T-cell (primary cell): ENCODE data around the gene ANO3. TPM values are rescaled to one million over a fixed set of nuclear protein-coding genes. Genes with fewer than 3 reads are reported as not detected.
"Not testable (repeated sequence)": the region's sequence is repeated elsewhere in the genome, so short reads cannot be mapped to it uniquely, and the experiment has no call there.

Experiments
- ATAC-seq, 4 experiments: fragments of 200-7000 bp in 3 of 4; fragments of 150-1000 bp in 1 of 4; cut with Tn5 transposase; replicated peaks in 1 of 4; 1 replicate in 3 of 4; 2 replicates in 1 of 4; pipeline ENCODE4 v1.10.0; 2021; ENCODE audit warnings: moderate library complexity in 3 of 4, mild to moderate bottlenecking in 2 of 4, moderate number of reproducible peaks in 1 of 4
- CTCF ChIA-PET, 2 donors: fragments of 300-600 bp; sonication (Branson Sonifier 250); formaldehyde crosslinking; loops; one replicate each; lab custom pipeline; 2022; ENCODE audit warnings: antibody characterized with exemption in 2 of 2; lab: Charles Lee
- POLR2A ChIA-PET, 2 donors: fragments of 300-600 bp; sonication (Branson Sonifier 250); formaldehyde crosslinking; loops; one replicate each; lab custom pipeline; 2022; ENCODE audit warnings: antibody characterized with exemption in 2 of 2; lab: Charles Lee
- DNase-seq, 35 experiments: peaks; one replicate each; pipeline versions ENCODE4 v3.0.0 to v3.0.0-alpha.2; 2013 to 2023
- H3K27ac ChIP-seq: one replicate; pipeline ENCODE4 v1.5.1; 2013; ENCODE audit warnings: low read length
- H3K27me3 ChIP-seq, 2 experiments: replicated peaks in 1 of 2; 1 replicate in 1 of 2; 2 replicates in 1 of 2; pipeline versions ENCODE4 v1.6.1 to v1.7.0; 2013; ENCODE audit warnings: low read length in 1 of 2, mixed read lengths in 1 of 2; ENCODE audit not compliant: control insufficient read depth in 2 of 2, insufficient read depth in 2 of 2; ENCODE audit errors: extremely low read depth in 1 of 2
- H3K36me3 ChIP-seq, 2 donors: 1 replicate in 1 of 2; 2 replicates in 1 of 2; pipeline versions ENCODE4 v1.6.1 to v1.7.0; 2013; ENCODE audit warnings: low read length in 1 of 2; ENCODE audit not compliant: control insufficient read depth in 2 of 2, insufficient read depth in 1 of 2; ENCODE audit errors: extremely low read depth in 1 of 2
- H3K4me1 ChIP-seq, 2 experiments: 1 replicate in 1 of 2; 2 replicates in 1 of 2; pipeline versions ENCODE4 v1.6.1 to v1.7.0; 2013; ENCODE audit warnings: low read length in 2 of 2, mixed read lengths in 1 of 2; ENCODE audit not compliant: insufficient read depth in 2 of 2, control insufficient read depth in 1 of 2; ENCODE audit errors: extremely low read depth in 1 of 2
- H3K4me3 ChIP-seq, 2 donors: 1 replicate in 1 of 2; 2 replicates in 1 of 2; pipeline versions ENCODE4 v1.5.1 to v1.7.0; 2013; ENCODE audit warnings: mild to moderate bottlenecking in 2 of 2, low read length in 1 of 2, moderate library complexity in 1 of 2; ENCODE audit not compliant: control insufficient read depth in 1 of 2; ENCODE audit errors: extremely low read depth in 1 of 2
- H3K9me3 ChIP-seq: 2 replicates; pipeline ENCODE4 v1.7.0; 2013
- H3K27ac Mint-ChIP-seq, 2 donors: one replicate each; pipeline ENCODE4 v1.8.0; 2020 to 2021; ENCODE audit warnings: mild to moderate bottlenecking in 2 of 2, mixed read lengths in 2 of 2
- H3K27me3 Mint-ChIP-seq, 2 donors: one replicate each; pipeline ENCODE4 v1.8.0; 2021 to 2022; ENCODE audit warnings: mixed read lengths in 2 of 2
- H3K36me3 Mint-ChIP-seq: one replicate; pipeline ENCODE4 v1.8.0; 2021; ENCODE audit warnings: mixed read lengths
- H3K4me1 Mint-ChIP-seq, 3 donors: one replicate each; pipeline ENCODE4 v1.8.0; 2020 to 2022; ENCODE audit warnings: mixed read lengths in 3 of 3, mild to moderate bottlenecking in 1 of 3
- H3K4me3 Mint-ChIP-seq, 3 donors: one replicate each; pipeline ENCODE4 v1.8.0; 2020 to 2022; ENCODE audit warnings: mild to moderate bottlenecking in 3 of 3, mixed read lengths in 3 of 3, moderate library complexity in 3 of 3
- H3K9me3 Mint-ChIP-seq, 3 donors: one replicate each; pipeline ENCODE4 v1.8.0; 2020 to 2022; ENCODE audit warnings: mixed read lengths in 3 of 3
- WGBS: methylation state at CpG from one replicate; pipeline ENCODE4 v1.1.5; 2013; ENCODE audit warnings: missing lambda C conversion rate; ENCODE audit not compliant: insufficient coverage; 5-methylcytosine and 5-hydroxymethylcytosine counted together
- total RNA-seq, 35 experiments: library from RNA in 6 of 35; stranded (reverse) in 6 of 35; fragments of 120-200 nt in 1 of 35; gene quantifications; one replicate each; pipeline versions ENCODE4 v1.2.1 to v1.2.4 and lab custom pipeline; 2013 to 2026

Gene ANO3
- total RNA-seq, 5 donors from 2014 or later (not counting 1 experiment from before 2014, with no cell fraction given) = not detected

DNA sequence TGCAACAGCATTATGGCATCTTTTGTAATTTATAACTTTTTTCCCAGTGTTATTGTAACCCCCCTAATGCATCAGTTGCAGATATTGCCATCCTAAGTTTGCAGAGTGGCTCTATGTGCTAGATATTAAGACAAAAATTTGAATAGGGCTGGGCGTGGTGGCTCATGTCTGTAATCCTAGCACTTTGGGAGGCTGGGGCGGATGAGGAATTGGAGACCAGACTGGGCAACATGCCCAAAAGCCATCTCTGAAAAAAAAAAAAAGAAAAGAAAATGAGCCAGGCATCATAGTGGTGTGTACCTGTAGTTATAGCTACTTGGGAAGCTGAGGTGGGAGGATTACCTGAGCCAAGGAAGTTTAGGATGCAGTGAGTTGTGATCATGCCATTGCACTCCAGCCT, 290.3 kb downstream of the ANO3 start:
- Histone ChIP-seq H3K4me1 (no peaks in the 10 kb centered on the region), H3K9me3 (no peaks in the 10 kb centered on the region), H3K4me3 (no peak overlapping the region), H3K27me3 (no peaks in the 10 kb centered on the region), H3K27ac (no peak overlapping the region), H3K36me3 (no peaks in the 10 kb centered on the region)
- Mint-ChIP-seq H3K36me3 (no peaks in the 10 kb centered on the region), H3K27me3 (no peaks in the 10 kb centered on the region), H3K4me3 (no peak overlapping the region), H3K27ac (no peak overlapping the region), H3K4me1 (no peaks in the 10 kb centered on the region), H3K9me3 (peaks cover under 1 to 5% (median 4%) of the 10 kb centered on the region in 3 donors)
- ChIA-PET POLR2A (interaction anchor here in 1 of 2 donors (0.6 kb wide), 1 partner anchor 21 kb away, joined by 3 read pairs; no protein-coding TSS in a partner anchor), CTCF (no interaction called here)
- ATAC-seq = no peak
- 64% methylated on average over 2 of the region's 2 CpGs for WGBS
- DNase-seq = no peak

DNA sequence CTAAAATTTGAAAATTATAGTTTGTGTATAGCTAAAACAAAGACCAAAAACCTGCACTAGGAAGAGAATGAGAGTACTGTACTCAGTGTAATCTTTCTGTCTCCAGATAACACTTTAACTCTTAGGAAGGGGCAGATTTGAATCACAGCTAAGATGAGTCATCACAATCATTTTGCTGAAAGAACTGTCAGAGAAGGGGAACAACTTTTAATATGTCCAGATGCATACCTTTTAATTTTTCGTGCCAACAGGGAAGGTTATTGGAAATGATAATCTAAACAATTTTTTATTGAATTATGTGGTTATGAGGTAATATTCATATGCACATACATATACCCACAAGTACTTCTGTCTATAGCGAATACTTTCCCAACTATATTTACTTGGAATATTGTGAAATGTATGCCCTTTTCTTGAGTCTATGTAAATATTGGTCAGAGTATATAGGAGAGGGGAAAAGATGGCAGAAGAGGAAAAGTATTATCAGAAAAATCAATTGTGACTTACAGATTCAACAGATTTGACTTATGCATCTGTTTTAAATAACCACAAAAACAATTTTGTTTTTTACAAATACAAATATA, 291.2 kb downstream of the ANO3 start:
- H3K9me3 ChIP-seq = no peaks in the 10 kb centered on the region
- H3K4me1 ChIP-seq = no peaks in the 10 kb centered on the region
- H3K4me3 Mint-ChIP-seq = no peak overlapping the region
- H3K4me3 ChIP-seq = no peak overlapping the region
- H3K27ac Mint-ChIP-seq = no peak overlapping the region
- H3K36me3 ChIP-seq = no peaks in the 10 kb centered on the region
- no peaks in the 10 kb centered on the region for H3K36me3 Mint-ChIP-seq
- H3K27me3 ChIP-seq = no peaks in the 10 kb centered on the region
- peaks cover 0 to 5% (median 4%) of the 10 kb centered on the region in 3 donors for H3K9me3 Mint-ChIP-seq
- WGBS = no CpG with 5 or more reads among the region's 2 CpGs
- no peak overlapping the region for H3K27ac ChIP-seq
- no peak for DNase-seq
- ATAC-seq = no peak
- H3K27me3 Mint-ChIP-seq = no peaks in the 10 kb centered on the region
- ChIA-PET POLR2A (no interaction called here), CTCF (no interaction called here)
- H3K4me1 Mint-ChIP-seq = no peaks in the 10 kb centered on the region

DNA sequence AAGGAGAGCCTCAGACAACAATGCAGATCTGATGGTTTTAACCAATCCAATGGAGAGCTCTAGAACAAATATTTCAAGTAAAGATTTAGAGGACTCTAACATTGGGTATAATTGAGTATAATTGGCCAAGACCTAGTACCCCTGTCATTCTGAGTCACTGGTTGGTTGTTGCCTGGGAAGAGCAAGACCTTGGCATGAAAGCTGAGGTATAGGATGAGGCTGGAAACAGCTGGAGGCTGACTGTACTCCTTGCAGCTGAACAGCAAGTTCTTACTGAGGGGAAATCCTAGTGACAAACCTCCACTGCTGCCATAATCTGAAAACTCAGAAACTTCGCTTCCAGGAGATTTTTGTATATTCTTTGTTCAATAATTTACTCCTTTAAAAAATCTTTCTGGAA, 294.4 kb downstream of the ANO3 start:
- CTCF ChIA-PET = no interaction called here
- Histone ChIP-seq H3K4me3 (no peak overlapping the region), H3K9me3 (no peaks in the 10 kb centered on the region), H3K27ac (no peak overlapping the region), H3K27me3 (no peaks in the 10 kb centered on the region), H3K36me3 (no peaks in the 10 kb centered on the region), H3K4me1 (no peaks in the 10 kb centered on the region)
- H3K27me3 Mint-ChIP-seq = no peaks in the 10 kb centered on the region
- DNase-seq (no peak), ATAC-seq (no peak)
- WGBS = no CpG with 5 or more reads among the region's 1 CpG
- H3K36me3 Mint-ChIP-seq = no peaks in the 10 kb centered on the region
- POLR2A ChIA-PET = no interaction called here
- peaks cover 4 to 7% (median 6%) of the 10 kb centered on the region in 3 donors for H3K9me3 Mint-ChIP-seq
- no peaks in the 10 kb centered on the region for H3K4me1 Mint-ChIP-seq
- H3K27ac Mint-ChIP-seq = no peak overlapping the region
- no peak overlapping the region for H3K4me3 Mint-ChIP-seq

DNA sequence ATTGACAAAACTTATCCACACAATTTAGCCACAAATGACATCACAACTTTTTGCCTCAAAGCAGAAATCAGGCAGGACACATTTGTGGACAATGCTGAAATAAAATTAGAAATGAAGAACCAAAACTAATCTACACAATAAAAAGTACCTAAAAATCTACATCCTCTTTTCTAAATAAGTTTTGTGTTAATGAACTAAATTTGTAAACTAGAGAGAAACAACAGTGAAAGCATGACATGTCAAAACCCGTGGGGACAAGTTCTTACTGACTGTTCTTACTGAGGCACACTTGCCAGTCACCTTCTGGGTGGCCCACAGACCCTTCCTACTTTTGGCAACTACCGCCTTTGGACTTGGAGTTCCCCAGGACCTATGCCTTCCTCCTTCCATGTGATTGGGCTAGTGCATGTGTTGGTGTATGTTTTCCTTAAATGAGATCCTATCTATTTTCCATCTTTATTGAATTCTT, 300.8 kb downstream of the ANO3 start:
- Histone ChIP-seq H3K36me3 (no peaks in the 10 kb centered on the region), H3K9me3 (no peaks in the 10 kb centered on the region), H3K27ac (no peak overlapping the region), H3K4me1 (no peaks in the 10 kb centered on the region), H3K4me3 (no peak overlapping the region), H3K27me3 (no peaks in the 10 kb centered on the region)
- POLR2A ChIA-PET = no interaction called here
- DNase-seq (no peak), ATAC-seq (no peak)
- WGBS = no CpG with 5 or more reads among the region's 2 CpGs
- Mint-ChIP-seq H3K4me3 (no peak overlapping the region), H3K36me3 (no peaks in the 10 kb centered on the region), H3K27ac (no peak overlapping the region), H3K4me1 (no peaks in the 10 kb centered on the region), H3K27me3 (no peaks in the 10 kb centered on the region), H3K9me3 (peaks cover 0 to 9% (median 8%) of the 10 kb centered on the region in 3 donors)
- CTCF ChIA-PET = no interaction called here

DNA sequence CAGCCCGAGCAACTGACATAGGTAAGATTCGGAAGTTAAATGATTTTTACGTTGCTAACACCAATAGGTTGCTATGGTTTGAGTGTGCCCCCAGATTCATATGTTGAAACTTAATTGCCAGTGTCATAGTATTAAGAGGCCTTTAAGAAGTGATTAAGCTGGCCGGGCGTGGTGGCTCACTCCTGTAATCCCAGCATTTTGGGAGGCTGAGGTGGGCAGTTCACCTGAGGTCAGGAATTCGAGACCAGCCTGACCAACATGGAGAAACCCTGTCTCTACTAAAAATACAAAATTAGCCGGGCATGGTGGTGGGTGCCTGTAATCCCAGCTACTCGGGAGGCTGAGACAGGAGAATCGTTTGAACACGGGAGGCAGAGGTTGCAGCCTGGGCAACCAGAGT, 311.4 kb downstream of the ANO3 start:
- 79% methylated on average over 3 of the region's 10 CpGs for WGBS
- H3K4me1 Mint-ChIP-seq, DNase-seq, ATAC-seq, H3K27ac Mint-ChIP-seq, CTCF ChIA-PET, H3K4me3 ChIP-seq, H3K27me3 ChIP-seq, H3K4me1 ChIP-seq, H3K4me3 Mint-ChIP-seq, H3K27me3 Mint-ChIP-seq, H3K27ac ChIP-seq, H3K9me3 ChIP-seq, H3K36me3 Mint-ChIP-seq, H3K36me3 ChIP-seq: not testable (repeated sequence)
- H3K9me3 Mint-ChIP-seq = peaks cover 7 to 10% (median 7%) of the 10 kb centered on the region in 3 donors
- POLR2A ChIA-PET = interaction anchor here in 1 of 2 donors (0.8 kb wide), 1 partner anchor 21 kb away, joined by 3 read pairs; no protein-coding TSS in a partner anchor

DNA sequence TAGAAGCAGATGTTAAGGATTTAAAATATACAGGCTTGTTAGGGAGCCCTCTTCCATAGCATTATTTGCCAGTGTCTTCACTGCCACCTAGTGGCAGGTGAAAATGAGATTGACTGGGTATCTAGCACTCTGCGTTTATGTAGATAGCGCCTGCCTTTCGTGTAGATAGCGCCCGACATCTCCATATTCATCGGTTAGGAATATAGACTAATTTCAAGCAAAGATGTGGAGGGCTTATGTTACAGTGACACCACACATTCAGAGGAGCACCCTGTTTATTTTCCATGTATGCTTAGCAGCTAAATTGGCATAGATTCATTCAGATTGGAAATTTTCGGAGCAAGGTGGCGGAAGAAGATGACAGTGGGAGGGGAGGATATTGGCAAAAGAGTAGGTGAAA, 318.0 kb downstream of the ANO3 start:
- Histone ChIP-seq H3K27me3 (no peaks in the 10 kb centered on the region), H3K36me3 (no peaks in the 10 kb centered on the region), H3K9me3 (no peaks in the 10 kb centered on the region), H3K4me3 (no peak overlapping the region), H3K4me1 (no peaks in the 10 kb centered on the region), H3K27ac (no peak overlapping the region)
- no peaks in the 10 kb centered on the region for H3K27me3 Mint-ChIP-seq
- ChIA-PET POLR2A (no interaction called here), CTCF (no interaction called here)
- H3K4me1 Mint-ChIP-seq = no peaks in the 10 kb centered on the region
- no peak overlapping the region for H3K27ac Mint-ChIP-seq
- ATAC-seq (no peak), DNase-seq (peak in 1 of 35 experiments; percentile 0)
- H3K4me3 Mint-ChIP-seq = no peak overlapping the region
- H3K9me3 Mint-ChIP-seq = peaks cover 0 to 6% (median 0%) of the 10 kb centered on the region in 3 donors
- 73% methylated on average over 3 of the region's 8 CpGs for WGBS
- H3K36me3 Mint-ChIP-seq = no peaks in the 10 kb centered on the region
